ENCODE data around the gene HERPUD2. TPM values are rescaled to one million over a fixed set of nuclear protein-coding genes. Genes with fewer than 3 reads are reported as not detected.

The HERPUD2 gene
- total and polyA plus RNA-seq, 2 of the 8 experiments (the other 6 are each of a cell fraction or from before 2014, with no cell fraction given): 18.3 to 27.3 TPM

GRCh38 chr7:35599645-35600044 is 95.3 kb downstream of the HERPUD2 start (continued):
- TF ChIP-seq RAD21 (IDR thresholded peaks at IDR 0.05 in 1 of 2, conservative IDR thresholded peaks at IDR 0.05 in 1 of 2; ENCODE audit: low read depth in 2 of 2, low read length in 2 of 2) (no peak), CEBPB (IDR thresholded peaks at IDR 0.05; ENCODE audit: low read depth, low read length) (no peak), MAX (IDR thresholded peaks at IDR 0.05) (no peak), KDM1A (IDR thresholded peaks at IDR 0.05; ENCODE audit: borderline replicate concordance, low read length) (no peak)

Data from H1 (cell line).